Pancreas (tissue), 10 donors: Measurements from ENCODE around the gene ZHX3. TPM values are rescaled to one million over a fixed set of nuclear protein-coding genes. Genes with fewer than 3 reads are reported as not detected.
A peak's percentile ranks its signal among the peaks of the same experiment; 100 is the strongest.

ENCODE experiments used
- ATAC-seq, 4 donors: fragments of 200-7000 bp; cut with Tn5 transposase; one replicate each; pipeline versions ENCODE4 v1.8.0 to v1.9.1; 2020; ENCODE audit warnings: mild to moderate bottlenecking in 4 of 4, moderate library complexity in 4 of 4
- DNase-seq, 6 donors: peaks; one replicate each; pipeline ENCODE4 v3.0.0-alpha.2; 2020
- FAIRE-seq: peaks from 2 replicates; lab custom pipeline; 2012; peaks lifted over from hg19 to GRCh38; lab: Jason Lieb, UNC
- H3K27ac ChIP-seq, 4 donors: fragments of 200-600 bp; sonication (generic); 1 replicate in 3 of 4; 2 replicates in 1 of 4; pipeline versions ENCODE4 v1.5.0 to v1.8.0; 2020
- H3K27me3 ChIP-seq, 4 donors: fragments of 200-600 bp; one replicate each; pipeline ENCODE4 v1.8.0; 2021
- H3K36me3 ChIP-seq, 3 donors: fragments of 200-600 bp; sonication (generic) in 1 of 3; one replicate each; pipeline versions ENCODE4 v1.5.0 to v1.8.0; 2020 to 2021
- H3K4me1 ChIP-seq, 3 donors: fragments of 200-600 bp; one replicate each; pipeline ENCODE4 v1.8.0; 2021
- H3K4me3 ChIP-seq, 4 donors: fragments of 200-600 bp; sonication (generic) in 2 of 4; one replicate each; pipeline versions ENCODE4 v1.5.0 to v1.8.0; 2020 to 2021
- H3K9me3 ChIP-seq, 4 donors: fragments of 200-600 bp; one replicate each; pipeline ENCODE4 v1.8.0; 2021
- WGBS, 2 donors: extraction: QIAGEN DNeasy Blood & Tissue Kit; methylation state at CpG; one replicate each; pipeline ENCODE4 v1.1.7; 2013; 5-methylcytosine and 5-hydroxymethylcytosine counted together
- intact Hi-C, 3 donors: fragments of 100-400 bp; cut with DNase I; formaldehyde crosslinking; loops; one replicate each; pipeline versions ENCODE4 v1.11.1 to v1.14.2; 2022
- polyA plus RNA-seq, 2 donors: library from polyadenylated mRNA; stranded (reverse); fragments of 200-250 nt; gene quantifications; one replicate each; pipeline ENCODE4 v1.2.3, GENCODE V29; 2013
- total RNA-seq, 6 donors: library from RNA; stranded (reverse); fragmentation: NEBNext Ultra II Directional in 4 of 6; extraction: Animal tissue kit (Norgen Biotek cat#: 25700) in 4 of 6; gene quantifications; one replicate each; pipeline versions ENCODE4 v1.2.1 to v1.2.4, GENCODE V29; 2021 to 2023
- TF ChIP-seq, protein P1 (sequence below), 4 donors: fragments of 200-600 bp; sonication (generic) in 3 of 4; IDR thresholded peaks; one replicate each; pipeline versions ENCODE4 v1.5.0 to v1.8.0; 2021; ENCODE audit warnings: antibody characterized with exemption in 4 of 4
- donor health status: healthy with polysubstance abuse.
- donor health status: DM: no; HTN: no; CAD: no; lungs with moderate emphysema.
- donor health status: DM: no; HTN: no; CAD: no.
- donor health status: control.
- donor health status: control.
- donor health status: Bipolar disorder and iron deficiency.
- donor health status: DM: yes; HTN: yes; CAD: no.
- donor health status: DM: no; HTN: no; CAD: no.
- donor health status: DM: no; HTN: no; CAD: no.
- donor health status: DM: yes; HTN: yes; CAD: no.

ZHX3 gene
- total and polyA plus RNA-seq, 8 donors = 7.9 to 17.3 (median 13.0) TPM

DNA sequence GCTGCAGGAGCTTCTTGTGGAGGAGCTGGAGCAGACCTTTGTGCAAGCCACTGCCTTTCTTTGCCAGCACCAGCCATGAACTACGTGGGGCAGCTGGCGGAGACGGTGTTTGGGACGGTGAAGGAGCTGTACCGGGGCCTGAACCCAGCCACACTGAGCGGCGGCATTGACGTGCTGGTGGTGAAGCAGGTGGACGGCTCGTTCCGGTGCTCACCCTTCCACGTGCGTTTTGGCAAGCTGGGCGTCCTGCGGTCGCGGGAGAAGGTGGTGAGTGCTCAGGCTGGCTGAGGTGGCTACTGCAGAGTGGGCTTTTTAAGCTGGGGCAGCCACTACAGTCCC lies 28.2 kb upstream of the ZHX3 start:
- no peak for FAIRE-seq
- H3K4me1 ChIP-seq = peaks cover 0 to 8% (median 0%) of the 10 kb centered on the region in 3 donors
- no peaks in the 10 kb centered on the region for H3K9me3 ChIP-seq
- no peak for DNase-seq
- ATAC-seq = no peak
- no peak overlapping the region for H3K4me3 ChIP-seq
- no peak overlapping the region for H3K27ac ChIP-seq
- TF ChIP-seq, protein P1, sequence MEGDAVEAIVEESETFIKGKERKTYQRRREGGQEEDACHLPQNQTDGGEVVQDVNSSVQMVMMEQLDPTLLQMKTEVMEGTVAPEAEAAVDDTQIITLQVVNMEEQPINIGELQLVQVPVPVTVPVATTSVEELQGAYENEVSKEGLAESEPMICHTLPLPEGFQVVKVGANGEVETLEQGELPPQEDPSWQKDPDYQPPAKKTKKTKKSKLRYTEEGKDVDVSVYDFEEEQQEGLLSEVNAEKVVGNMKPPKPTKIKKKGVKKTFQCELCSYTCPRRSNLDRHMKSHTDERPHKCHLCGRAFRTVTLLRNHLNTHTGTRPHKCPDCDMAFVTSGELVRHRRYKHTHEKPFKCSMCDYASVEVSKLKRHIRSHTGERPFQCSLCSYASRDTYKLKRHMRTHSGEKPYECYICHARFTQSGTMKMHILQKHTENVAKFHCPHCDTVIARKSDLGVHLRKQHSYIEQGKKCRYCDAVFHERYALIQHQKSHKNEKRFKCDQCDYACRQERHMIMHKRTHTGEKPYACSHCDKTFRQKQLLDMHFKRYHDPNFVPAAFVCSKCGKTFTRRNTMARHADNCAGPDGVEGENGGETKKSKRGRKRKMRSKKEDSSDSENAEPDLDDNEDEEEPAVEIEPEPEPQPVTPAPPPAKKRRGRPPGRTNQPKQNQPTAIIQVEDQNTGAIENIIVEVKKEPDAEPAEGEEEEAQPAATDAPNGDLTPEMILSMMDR (IDR thresholded peaks at IDR 0.05) = no peak
- WGBS, 2 donors = 89 to 91% methylated on average over 17 of the region's 17 CpGs
- H3K36me3 ChIP-seq = peaks cover 0 to 7% (median 0%) of the 10 kb centered on the region in 3 donors
- intact Hi-C loops = loop anchor here in 1 of 3 donors (10.0 kb wide), 1 partner anchor 371 kb away; no protein-coding TSS in a partner anchor
- no peaks in the 10 kb centered on the region for H3K27me3 ChIP-seq

DNA sequence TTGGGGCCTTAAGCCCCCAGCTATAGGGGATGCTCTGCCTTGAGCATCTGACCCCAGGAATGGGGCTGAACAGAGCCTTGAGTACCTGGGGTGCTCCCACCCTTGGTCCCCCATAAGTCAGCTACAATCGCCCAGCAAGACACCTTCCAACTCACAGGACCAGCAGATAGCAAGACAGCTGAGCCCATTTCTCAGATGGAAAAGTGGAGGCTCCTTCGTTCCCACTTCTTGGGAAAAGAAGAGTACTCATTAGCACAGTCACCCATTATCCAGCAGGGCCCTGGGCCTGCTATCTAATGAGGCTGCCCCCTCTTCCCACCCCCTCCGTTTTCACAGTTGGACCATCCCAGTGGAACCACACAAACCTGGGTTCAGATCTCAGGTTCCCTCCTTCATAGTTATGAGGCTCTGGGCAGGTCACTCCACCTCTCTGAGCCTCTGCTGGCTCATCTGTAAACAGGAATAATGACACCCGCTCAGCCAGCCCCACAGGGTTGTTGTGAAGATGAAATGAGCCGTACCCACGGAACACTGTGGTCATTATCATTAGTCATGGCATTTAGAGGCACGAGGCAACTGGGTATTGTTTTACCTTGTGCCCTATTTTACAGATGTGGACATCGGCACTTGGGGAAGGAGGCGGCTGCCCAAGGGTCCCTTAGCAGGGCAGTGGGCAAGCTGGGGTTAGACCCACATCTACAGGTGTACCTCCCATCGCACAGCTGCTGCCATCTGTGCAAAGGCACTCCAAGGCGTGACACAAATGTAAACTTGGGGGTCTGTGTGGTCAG lies 27.6 kb upstream of the ZHX3 start:
- WGBS, 2 donors = 87 to 89% methylated on average over 11 of the region's 11 CpGs
- H3K36me3 ChIP-seq = peaks cover 0 to 4% (median 0%) of the 10 kb centered on the region in 3 donors
- intact Hi-C loops = loop anchor here in 2 of 3 donors (5.0 to 10.0 kb wide), 2 partner anchors 173 to 370 kb away; no protein-coding TSS in a partner anchor
- no peaks in the 10 kb centered on the region for H3K9me3 ChIP-seq
- no peak for ATAC-seq
- H3K4me3 ChIP-seq = no peak overlapping the region
- TF ChIP-seq, protein P1 (IDR thresholded peaks at IDR 0.05) = no peak
- no peak for FAIRE-seq
- DNase-seq = no peak
- no peak overlapping the region for H3K27ac ChIP-seq
- H3K27me3 ChIP-seq = no peaks in the 10 kb centered on the region
- H3K4me1 ChIP-seq = peaks cover 0 to 8% (median 0%) of the 10 kb centered on the region in 3 donors

DNA sequence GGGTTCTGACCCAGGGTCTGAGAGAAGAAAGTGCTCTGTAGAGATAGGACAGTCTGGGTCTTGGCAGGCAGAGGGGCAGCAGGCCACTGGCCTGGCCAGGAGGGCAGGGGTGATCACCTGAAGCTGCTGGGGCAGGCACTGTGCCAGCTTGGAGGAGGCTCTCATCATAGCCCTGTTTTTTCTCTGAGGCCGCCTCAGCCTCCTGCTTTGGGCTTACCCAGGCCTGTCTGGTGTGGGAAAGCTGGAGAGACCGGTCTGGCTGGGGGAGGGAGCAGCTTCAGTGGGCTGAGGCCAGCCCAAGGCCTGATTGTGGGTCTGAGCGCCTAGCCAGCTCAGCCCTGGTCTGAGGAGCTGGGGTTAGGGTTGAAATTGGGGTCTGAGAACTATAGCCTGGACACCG lies 26.9 kb upstream of the ZHX3 start:
- intact Hi-C loops = loop anchor here in 2 of 3 donors (5.0 to 10.0 kb wide), 2 partner anchors 172 to 370 kb away; no protein-coding TSS in a partner anchor
- WGBS, 2 donors = 82 to 84% methylated on average over 4 of the region's 4 CpGs
- DNase-seq = peak in 1 of 6 donors; percentile 64
- no peaks in the 10 kb centered on the region for H3K27me3 ChIP-seq
- H3K9me3 ChIP-seq = no peaks in the 10 kb centered on the region
- H3K4me3 ChIP-seq = no peak overlapping the region
- no peak for FAIRE-seq
- TF ChIP-seq, protein P1 (IDR thresholded peaks at IDR 0.05) = no peak
- no peak overlapping the region for H3K27ac ChIP-seq
- peaks cover 0 to 11% (median 0%) of the 10 kb centered on the region in 3 donors for H3K4me1 ChIP-seq
- ATAC-seq = no peak
- H3K36me3 ChIP-seq = no peaks in the 10 kb centered on the region

DNA sequence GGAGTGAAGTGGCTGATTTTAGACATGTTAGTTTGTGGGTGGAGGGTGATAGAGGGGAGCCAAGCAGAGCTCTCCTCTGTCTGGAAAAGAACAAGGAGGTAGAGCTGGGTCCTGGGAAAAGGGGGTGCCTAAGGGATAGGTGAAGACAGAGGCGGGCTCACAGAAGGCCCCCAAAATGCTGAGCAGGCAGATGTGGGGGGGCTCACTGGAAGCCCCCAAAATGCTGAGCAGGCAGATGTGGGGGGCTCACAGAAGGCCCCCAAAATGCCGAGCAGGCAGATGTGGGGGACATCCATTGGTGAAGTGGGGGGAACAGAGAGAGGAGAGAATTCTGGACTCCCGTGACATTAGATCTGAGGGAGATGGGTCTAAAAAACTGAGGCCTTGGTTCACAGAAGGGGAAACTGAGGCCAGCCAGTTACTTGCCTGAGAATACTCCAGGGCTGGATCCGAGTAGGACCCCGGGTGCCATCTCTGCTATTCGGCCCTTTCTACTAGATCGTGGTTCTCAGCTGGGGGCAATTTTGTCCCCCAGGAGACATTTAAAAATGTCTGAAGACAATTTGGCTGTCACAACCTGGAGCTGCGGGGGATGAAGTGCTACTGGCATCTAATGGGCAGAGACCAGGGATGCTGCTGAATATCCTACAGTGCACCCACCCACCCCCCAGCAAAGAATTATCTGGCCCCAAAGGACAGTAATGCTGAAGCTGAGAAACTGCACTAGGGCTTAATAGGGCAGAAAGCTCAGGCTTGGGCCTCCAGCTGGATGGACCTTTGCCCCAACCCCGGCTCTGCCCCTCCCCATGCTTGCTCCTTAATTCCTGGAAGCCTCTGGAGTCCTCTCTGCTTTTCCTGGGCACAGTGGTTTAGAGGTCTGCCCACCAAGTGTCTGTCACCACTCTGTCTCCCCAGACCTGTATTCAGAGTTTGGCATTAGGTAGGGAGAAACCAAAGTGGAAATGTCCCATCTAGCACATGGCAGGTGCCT lies 25.2 kb upstream of the ZHX3 start:
- H3K36me3 ChIP-seq = no peaks in the 10 kb centered on the region
- intact Hi-C loops = loop anchor here in 2 of 3 donors (5.0 to 10.0 kb wide), 2 partner anchors 170 to 368 kb away; no protein-coding TSS in a partner anchor
- FAIRE-seq = no peak
- 88 to 93% methylated on average over 8 to 9 of the region's 9 CpGs for WGBS, 2 donors
- H3K9me3 ChIP-seq = no peaks in the 10 kb centered on the region
- no peak for DNase-seq
- H3K4me1 ChIP-seq = peaks cover 0 to 11% (median 0%) of the 10 kb centered on the region in 3 donors
- no peak overlapping the region for H3K27ac ChIP-seq
- TF ChIP-seq, protein P1 (IDR thresholded peaks at IDR 0.05) = no peak
- H3K4me3 ChIP-seq = no peak overlapping the region
- no peaks in the 10 kb centered on the region for H3K27me3 ChIP-seq
- ATAC-seq = no peak
